GM12873 (cell line): Measurements from ENCODE around the gene ANKMY1.

Experiments
- TF ChIP-seq, protein P1 (sequence below): IDR thresholded peaks from 2 replicates; pipeline ENCODE4 v1.5.1; 2012; ENCODE audit warnings: low read depth, mild to moderate bottlenecking, moderate library complexity, low read length, control low read depth; ENCODE audit not compliant: insufficient read depth; ENCODE audit errors: missing control alignments

Gene ANKMY1

DNA sequence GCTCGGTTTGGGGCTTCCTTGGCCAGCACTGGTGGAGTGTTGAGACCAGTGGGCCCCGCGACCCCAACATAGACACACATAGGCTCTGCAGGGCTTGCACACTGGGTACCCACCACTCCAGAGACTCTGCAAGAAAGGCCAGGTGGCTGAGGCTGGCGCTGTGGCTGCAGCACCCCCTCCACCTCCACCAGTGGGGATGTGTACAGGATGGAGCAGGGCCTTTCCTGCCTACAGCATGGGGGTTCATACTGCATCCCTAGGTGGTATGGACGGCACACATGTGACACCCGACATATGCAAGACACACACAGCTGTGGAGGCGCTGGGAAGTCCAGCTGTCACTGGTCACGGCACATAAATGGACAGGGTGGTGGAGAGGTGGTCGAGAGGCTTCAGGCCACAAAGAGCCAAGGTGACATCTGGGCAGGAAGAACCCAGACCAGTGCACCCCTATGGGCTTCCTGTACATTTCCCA is 11.8 kb upstream of the ANKMY1 start:
- TF ChIP-seq, protein P1, sequence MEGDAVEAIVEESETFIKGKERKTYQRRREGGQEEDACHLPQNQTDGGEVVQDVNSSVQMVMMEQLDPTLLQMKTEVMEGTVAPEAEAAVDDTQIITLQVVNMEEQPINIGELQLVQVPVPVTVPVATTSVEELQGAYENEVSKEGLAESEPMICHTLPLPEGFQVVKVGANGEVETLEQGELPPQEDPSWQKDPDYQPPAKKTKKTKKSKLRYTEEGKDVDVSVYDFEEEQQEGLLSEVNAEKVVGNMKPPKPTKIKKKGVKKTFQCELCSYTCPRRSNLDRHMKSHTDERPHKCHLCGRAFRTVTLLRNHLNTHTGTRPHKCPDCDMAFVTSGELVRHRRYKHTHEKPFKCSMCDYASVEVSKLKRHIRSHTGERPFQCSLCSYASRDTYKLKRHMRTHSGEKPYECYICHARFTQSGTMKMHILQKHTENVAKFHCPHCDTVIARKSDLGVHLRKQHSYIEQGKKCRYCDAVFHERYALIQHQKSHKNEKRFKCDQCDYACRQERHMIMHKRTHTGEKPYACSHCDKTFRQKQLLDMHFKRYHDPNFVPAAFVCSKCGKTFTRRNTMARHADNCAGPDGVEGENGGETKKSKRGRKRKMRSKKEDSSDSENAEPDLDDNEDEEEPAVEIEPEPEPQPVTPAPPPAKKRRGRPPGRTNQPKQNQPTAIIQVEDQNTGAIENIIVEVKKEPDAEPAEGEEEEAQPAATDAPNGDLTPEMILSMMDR, result no peak

DNA sequence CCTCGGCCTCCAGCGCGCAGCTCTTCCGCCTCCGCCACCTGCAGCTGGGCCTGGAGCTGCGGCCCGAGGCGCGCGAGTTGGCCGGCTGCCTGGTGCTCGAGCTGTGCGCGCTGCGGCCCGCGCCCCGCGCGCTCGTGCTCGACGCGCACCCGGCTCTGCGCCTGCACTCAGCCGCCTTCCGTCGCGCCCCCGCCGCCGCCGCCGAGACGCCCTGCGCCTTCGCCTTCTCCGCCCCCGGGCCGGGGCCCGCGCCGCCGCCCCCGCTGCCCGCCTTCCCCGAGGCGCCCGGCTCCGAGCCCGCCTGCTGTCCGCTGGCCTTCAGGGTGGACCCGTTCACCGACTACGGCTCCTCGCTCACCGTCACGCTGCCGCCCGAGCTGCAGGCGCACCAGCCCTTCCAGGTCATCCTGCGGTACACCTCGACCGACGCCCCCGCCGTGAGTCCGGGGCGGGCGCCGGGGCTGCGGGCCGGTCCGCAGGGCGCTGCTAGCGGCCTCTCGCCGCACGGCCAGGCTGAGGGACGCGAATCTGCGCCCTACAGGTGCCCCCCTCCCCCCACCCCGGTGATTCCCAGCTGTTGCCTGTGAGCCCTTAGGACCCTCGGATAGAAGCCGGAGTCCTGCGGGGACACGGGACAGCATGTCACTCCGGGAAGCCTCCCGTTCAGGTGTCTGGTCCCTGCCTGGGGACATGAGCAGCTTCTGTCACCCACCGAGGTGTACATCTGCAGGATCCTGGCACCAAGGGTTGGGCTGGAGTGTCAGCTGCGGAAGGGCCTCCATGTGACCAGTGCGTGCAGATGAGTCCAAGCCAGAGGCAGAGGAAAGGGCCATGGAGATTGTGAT is 11.1 kb upstream of the ANKMY1 start:
- TF ChIP-seq, protein P1, result no peak

DNA sequence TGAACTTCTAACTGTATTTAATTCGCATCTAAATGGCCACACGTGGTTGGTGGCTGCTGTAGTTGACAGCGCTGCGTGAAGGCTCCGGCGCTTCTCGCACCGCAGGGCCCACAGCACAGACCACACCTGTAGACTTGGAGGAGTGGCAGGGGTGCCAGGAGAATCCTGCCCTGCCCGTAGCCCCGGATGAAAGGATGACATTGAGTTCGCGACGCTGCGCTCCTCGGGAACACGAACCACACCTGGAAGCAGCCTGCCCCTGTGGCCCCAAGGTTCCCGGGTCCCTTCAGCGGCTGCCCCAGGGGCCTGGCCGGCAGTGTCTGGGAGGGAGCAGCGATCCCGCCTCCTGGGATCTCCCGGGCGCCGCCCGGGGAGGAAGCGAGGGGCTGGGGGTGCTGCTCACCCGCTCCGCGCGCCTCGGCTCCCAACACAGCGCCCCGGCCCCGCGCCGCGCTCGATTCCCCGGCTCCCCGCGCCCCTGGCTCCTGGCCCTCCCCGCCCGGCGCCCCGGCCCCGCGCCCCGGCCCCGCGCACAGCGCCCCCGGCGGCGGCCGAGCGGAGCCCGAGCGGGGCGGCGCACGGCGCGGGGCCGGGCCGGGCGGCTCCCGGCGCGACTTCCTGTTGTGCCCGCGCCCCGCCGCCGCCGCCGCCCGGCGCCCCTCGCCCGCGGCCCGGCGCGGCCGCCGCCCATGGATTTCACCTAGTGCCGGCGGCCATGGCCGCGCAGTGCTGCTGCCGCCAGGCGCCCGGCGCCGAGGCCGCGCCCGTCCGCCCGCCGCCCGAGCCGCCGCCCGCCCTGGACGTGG is 10.3 kb upstream of the ANKMY1 start, which contains the start of gene RNPEPL1:
Gene RNPEPL1, plus strand, starts transcription at position 613 of the 806 bp plus-strand sequence. Its CDS starts 103 bp downstream, at position 716.
- TF ChIP-seq, protein P1, result peak; percentile 2

DNA sequence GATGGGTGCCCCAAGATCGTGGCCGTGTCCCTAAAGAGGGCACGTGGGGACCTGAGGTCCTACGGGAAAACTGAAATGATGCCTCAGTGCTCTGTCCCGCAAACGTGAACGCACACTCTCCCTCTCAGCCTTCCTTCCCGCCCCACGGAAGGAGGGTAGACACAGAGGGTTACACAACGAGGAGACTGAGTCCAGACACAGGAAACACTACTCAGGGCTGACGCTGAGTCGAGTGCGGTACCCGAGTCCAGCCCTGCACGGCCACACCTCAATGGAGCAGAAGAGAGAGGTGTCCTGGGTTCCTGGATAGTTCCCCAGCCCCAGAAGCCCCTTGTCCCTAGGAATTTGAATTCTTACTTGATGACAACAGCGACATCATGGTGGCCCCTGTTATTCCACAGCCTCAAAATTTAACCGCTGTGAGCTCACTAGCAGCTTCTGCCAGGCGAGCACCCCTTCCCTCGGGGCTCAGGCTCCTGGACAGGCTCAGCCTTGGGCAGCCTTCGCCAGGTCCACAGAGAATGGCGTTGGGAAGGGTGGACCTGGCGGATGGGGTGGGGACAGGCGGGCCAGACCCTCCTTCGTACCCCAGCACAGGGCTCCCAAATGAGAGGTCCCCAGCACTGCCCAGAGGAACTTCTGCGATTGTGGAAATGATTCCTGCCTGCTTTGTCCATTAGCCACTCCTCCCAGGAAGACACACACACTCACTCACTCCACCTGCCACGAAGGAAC is 9.5 kb upstream of the ANKMY1 start:
- TF ChIP-seq, protein P1, result no peak

DNA sequence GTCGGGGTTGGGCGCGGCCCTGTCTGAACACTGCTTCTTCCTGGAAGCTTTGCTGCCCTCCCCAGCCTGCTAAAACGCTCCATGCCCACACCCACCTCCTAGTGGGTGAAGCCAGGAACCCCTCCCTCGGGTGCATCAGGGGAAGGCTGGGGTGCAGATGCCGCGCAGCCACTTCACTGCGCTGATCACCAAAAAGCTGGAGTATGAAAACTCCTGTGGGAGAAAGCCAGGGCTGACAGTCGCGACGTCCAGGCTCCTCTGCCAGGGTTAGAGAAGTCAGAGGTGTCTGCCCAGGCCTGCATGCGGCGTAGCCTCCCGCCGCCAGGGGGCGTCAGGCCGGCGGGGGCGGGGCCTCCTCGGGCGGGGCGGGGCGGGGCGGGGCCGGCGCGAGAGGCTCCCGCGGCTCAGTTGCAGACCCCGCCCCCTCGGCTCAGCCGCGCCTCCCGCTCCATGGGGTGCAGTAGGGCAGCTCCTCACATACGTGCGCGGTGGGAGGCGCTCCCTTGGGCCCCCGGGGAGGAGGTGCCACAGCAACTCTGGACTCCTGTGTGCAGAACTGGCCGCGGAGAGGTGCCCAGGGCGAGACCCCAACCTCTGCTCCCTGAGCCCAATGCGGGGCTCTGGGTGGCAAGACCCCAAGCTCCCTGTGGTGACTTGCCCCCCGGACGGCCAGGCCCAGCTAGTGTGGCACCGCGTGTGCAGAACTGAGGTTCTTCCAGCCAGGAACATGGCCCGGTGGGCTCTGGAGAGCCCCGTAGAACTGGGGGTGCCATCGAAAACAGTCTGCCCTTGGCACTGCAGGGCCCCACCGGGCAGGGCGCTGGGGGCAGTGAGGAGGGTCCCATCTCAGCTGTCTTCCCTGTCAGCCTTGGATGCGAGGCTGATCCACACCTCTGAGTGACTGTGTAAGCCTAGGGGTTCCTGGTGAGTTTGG is 8.7 kb upstream of the ANKMY1 start:
- TF ChIP-seq, protein P1, result peak; percentile 76

DNA sequence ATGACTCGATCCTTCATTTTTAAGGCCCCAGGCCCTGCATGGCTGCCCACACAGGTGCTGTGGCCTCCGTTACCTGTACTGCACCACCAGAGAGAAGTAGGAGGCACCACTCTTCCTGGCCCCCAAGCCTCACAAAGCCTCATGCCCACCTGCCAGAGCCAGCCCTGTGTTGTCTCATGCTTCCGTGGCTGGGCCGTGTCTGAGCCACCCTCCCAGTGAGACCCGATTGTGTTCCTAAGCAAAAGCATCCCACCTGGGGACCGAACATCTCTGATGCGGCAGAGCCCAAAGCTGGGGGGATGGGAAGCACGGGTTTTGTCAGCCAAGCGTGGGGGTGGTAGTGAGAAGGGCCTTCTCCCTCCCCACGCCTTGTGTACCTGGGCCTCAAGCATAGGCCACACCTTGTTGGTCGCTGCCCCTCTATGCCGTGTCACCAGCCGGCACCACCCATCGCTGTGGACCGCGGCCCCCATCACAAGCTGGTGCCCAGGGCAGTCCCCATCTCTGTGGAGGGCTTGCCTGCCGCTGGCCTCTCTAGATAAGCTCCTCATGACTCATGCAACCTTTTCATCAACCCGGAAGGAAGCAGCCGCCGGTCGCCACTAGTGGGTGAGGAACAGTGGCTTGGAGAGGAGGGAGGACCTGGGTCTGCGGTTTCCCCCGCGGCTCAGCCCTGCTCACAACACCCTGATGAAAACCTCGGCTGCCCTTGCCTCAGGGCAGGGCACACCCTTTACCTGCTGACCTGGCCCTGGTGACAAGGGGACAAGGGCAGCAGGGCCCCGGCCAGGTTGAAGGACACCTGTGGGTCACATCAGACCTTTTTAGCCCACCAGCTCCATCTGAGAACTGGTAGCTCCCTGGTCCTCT is 7.8 kb upstream of the ANKMY1 start:
- TF ChIP-seq, protein P1, result no peak
